MM.1S (cell line): ENCODE results near the gene TBC1D14.

ENCODE experiments used
- DNase-seq: peaks from one replicate; pipeline ENCODE4 v3.0.0-alpha.2; 2015
- H2AFZ ChIP-seq: fragments of 300-600 bp; sonication (generic); 2 replicates; pipeline ENCODE4 v1.6.0; 2016; ENCODE audit warnings: antibody characterized with exemption, low read length
- H3F3A ChIP-seq: fragments of 300-600 bp; sonication (generic); 2 replicates; pipeline ENCODE4 v1.6.1; 2016; ENCODE audit warnings: mild to moderate bottlenecking, antibody characterized with exemption, low read length, moderate library complexity, mixed read lengths; ENCODE audit not compliant: insufficient read depth
- H3K27ac ChIP-seq: fragments of 300-600 bp; sonication (generic); 2 replicates; pipeline ENCODE4 v1.5.1; 2016; ENCODE audit warnings: mild to moderate bottlenecking, low read length
- H3K27me3 ChIP-seq: fragments of 300-600 bp; sonication (generic); replicated peaks from 2 replicates; pipeline ENCODE4 v1.6.0; 2016; ENCODE audit warnings: low read length; ENCODE audit not compliant: insufficient read depth
- H3K36me3 ChIP-seq: fragments of 300-600 bp; sonication (generic); replicated peaks from 2 replicates; pipeline ENCODE4 v1.6.1; 2016; ENCODE audit warnings: mild to moderate bottlenecking, low read length, mixed read lengths; ENCODE audit not compliant: insufficient read depth
- H3K4me1 ChIP-seq: fragments of 300-600 bp; sonication (generic); 2 replicates; pipeline ENCODE4 v1.6.1; 2016; ENCODE audit warnings: low read length, mixed read lengths
- H3K4me2 ChIP-seq: fragments of 300-600 bp; sonication (generic); 2 replicates; pipeline ENCODE4 v1.6.0; 2016; ENCODE audit warnings: low read depth, low read length
- H3K4me3 ChIP-seq: fragments of 300-600 bp; sonication (generic); 2 replicates; pipeline ENCODE4 v1.5.1; 2016; ENCODE audit warnings: low read length, mixed read lengths
- H3K79me2 ChIP-seq: fragments of 300-600 bp; sonication (generic); 2 replicates; pipeline ENCODE4 v1.6.1; 2016; ENCODE audit warnings: mixed run types, low read length, mixed read lengths
- H3K9ac ChIP-seq: fragments of 300-600 bp; sonication (generic); 2 replicates; pipeline ENCODE4 v1.6.1; 2016; ENCODE audit warnings: low read length, mixed read lengths
- H3K9me2 ChIP-seq: fragments of 300-600 bp; sonication (generic); replicated peaks from 2 replicates; pipeline ENCODE4 v1.6.1; 2016; ENCODE audit warnings: mild to moderate bottlenecking, low read length, mixed read lengths; ENCODE audit not compliant: insufficient read depth
- H3K9me3 ChIP-seq: fragments of 300-600 bp; sonication (generic); replicated peaks from 2 replicates; pipeline ENCODE4 v1.6.1; 2016; ENCODE audit warnings: mild to moderate bottlenecking, low read length, mixed read lengths; ENCODE audit not compliant: insufficient read depth
- H4K20me1 ChIP-seq: fragments of 300-600 bp; sonication (generic); 2 replicates; pipeline ENCODE4 v1.6.1; 2016; ENCODE audit warnings: mild to moderate bottlenecking, low read length, moderate library complexity, mixed read lengths; ENCODE audit not compliant: insufficient read depth
- EZH2 ChIP-seq: fragments of 300-600 bp; sonication (generic); optimal IDR thresholded peaks from 2 replicates; pipeline ENCODE3; 2017; ENCODE audit warnings: low read depth, mild to moderate bottlenecking, antibody characterized with exemption, low read length, mixed read lengths
- EZH2phosphoT487 ChIP-seq: fragments of 300-600 bp; sonication (generic); IDR thresholded peaks from 2 replicates; pipeline ENCODE4 v1.6.1; 2018; ENCODE audit warnings: antibody characterized with exemption, low read length
- TF ChIP-seq, protein P1 (sequence below): fragments of 300-600 bp; sonication (generic); IDR thresholded peaks from 2 replicates; pipeline ENCODE4 v1.5.1; 2016; ENCODE audit warnings: antibody characterized with exemption, low read length, mixed read lengths

Gene TBC1D14

DNA sequence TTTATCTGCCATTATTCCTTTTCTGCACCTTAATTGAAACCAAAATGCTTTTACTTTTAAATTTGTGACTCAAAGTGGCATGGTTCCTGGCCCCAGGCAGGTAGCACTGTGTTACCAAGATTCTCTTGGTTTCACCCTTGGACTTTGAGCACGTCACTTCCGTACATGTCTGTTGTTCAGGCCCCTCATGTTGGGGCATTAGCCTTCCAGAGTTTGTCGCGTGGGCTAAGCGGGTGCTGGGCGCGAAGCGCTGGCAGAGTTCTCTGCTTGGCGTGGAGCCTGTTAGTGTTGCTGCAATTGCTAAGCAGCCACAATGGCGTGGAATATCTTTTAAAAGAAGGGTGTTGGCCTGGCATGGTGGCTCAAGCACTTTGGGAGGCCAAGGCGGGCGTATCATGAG, 119.6 kb downstream of the TBC1D14 start:
- no peaks in the 10 kb centered on the region for H3K27me3 ChIP-seq
- H3K9me2 ChIP-seq: no peaks in the 10 kb centered on the region
- peaks cover 11% of the 10 kb centered on the region for H3K36me3 ChIP-seq
- no peaks in the 10 kb centered on the region for H3K4me1 ChIP-seq
- H3K9ac ChIP-seq: no peak overlapping the region
- H3K79me2 ChIP-seq: peaks cover 6% of the 10 kb centered on the region; the same call in 1 of the 2 replicates
- TF ChIP-seq, protein P1, sequence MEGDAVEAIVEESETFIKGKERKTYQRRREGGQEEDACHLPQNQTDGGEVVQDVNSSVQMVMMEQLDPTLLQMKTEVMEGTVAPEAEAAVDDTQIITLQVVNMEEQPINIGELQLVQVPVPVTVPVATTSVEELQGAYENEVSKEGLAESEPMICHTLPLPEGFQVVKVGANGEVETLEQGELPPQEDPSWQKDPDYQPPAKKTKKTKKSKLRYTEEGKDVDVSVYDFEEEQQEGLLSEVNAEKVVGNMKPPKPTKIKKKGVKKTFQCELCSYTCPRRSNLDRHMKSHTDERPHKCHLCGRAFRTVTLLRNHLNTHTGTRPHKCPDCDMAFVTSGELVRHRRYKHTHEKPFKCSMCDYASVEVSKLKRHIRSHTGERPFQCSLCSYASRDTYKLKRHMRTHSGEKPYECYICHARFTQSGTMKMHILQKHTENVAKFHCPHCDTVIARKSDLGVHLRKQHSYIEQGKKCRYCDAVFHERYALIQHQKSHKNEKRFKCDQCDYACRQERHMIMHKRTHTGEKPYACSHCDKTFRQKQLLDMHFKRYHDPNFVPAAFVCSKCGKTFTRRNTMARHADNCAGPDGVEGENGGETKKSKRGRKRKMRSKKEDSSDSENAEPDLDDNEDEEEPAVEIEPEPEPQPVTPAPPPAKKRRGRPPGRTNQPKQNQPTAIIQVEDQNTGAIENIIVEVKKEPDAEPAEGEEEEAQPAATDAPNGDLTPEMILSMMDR: no peak
- no peak for TF ChIP-seq EZH2phosphoT487
- TF ChIP-seq EZH2: no peak
- no peak overlapping the region for H3K4me2 ChIP-seq
- no peak overlapping the region for H3K27ac ChIP-seq
- H3K9me3 ChIP-seq: no peaks in the 10 kb centered on the region
- no peak overlapping the region for H2AFZ ChIP-seq
- no peak overlapping the region for H3K4me3 ChIP-seq
- no peak for DNase-seq
- no peaks in the 10 kb centered on the region for H4K20me1 ChIP-seq
- H3F3A ChIP-seq: no peaks in the 10 kb centered on the region

DNA sequence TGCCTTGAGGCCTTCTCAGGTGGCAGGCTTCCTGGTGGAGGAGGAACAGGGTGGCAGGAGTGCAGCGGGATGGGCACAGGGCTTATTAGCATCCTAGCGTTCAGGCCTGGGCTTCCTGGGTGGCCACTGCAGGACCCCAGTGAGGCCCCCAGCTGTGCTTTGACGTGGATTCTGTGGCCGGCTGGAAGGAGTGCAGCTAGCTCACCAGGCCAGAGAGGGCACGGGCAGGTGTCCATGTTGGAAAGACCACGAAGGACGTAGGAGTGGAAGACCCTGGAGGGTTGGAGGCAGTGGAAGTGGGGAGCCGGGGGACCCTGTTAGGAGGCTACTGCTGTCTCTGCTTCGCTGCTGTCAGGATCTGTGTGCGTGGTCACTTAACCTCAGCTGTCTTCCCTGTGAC, 120.3 kb downstream of the TBC1D14 start:
- Histone ChIP-seq H3K4me1 (no peaks in the 10 kb centered on the region), H2AFZ (no peak overlapping the region), H3K36me3 (peaks cover 6% of the 10 kb centered on the region)

DNA sequence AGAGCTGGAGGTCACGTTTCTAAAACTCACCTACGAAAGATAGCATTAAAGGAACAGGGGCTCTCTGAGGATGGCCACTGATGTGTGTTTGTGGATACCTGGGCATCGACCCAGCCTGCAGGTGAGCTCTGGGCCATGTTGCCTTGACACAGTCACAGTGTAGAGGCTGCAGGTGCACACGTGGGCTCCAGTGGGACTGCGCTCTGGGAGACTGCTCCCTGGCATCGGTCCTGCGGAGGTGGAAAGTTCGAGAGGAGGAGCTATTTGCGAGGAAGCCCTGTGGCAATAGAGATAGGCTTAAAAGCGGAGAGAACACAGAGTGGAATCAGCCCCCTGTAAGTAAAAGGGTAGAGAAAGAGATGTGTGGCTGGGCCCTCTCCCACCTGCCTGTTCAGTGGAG, 121.2 kb downstream of the TBC1D14 start:
- Histone ChIP-seq H3K4me1 (no peaks in the 10 kb centered on the region), H3K4me2 (no peak overlapping the region), H2AFZ (no peak overlapping the region), H3K9me3 (no peaks in the 10 kb centered on the region), H3K36me3 (peaks cover 6% of the 10 kb centered on the region), H4K20me1 (no peaks in the 10 kb centered on the region), H3K27ac (no peak overlapping the region), H3K79me2 (no peaks in the 10 kb centered on the region), H3F3A (no peaks in the 10 kb centered on the region), H3K27me3 (no peaks in the 10 kb centered on the region), H3K9me2 (no peaks in the 10 kb centered on the region), H3K9ac (no peak overlapping the region), H3K4me3 (no peak overlapping the region)
- DNase-seq: no peak
- TF ChIP-seq EZH2 (no peak), EZH2phosphoT487 (no peak)
- TF ChIP-seq, protein P1: no peak

More for the DNA sequence above, 120.3 kb downstream of the TBC1D14 start:
- H3K27ac ChIP-seq: no peak overlapping the region
- no peak overlapping the region for H3K9ac ChIP-seq
- no peak overlapping the region for H3K4me3 ChIP-seq
- no peaks in the 10 kb centered on the region for H3F3A ChIP-seq
- peaks cover 5% of the 10 kb centered on the region; the same call in 1 of the 2 replicates for H3K79me2 ChIP-seq
- no peaks in the 10 kb centered on the region for H3K9me2 ChIP-seq
- TF ChIP-seq, protein P1: no peak
- TF ChIP-seq EZH2phosphoT487 (no peak), EZH2 (no peak)
- no peaks in the 10 kb centered on the region for H3K9me3 ChIP-seq
- no peaks in the 10 kb centered on the region for H3K27me3 ChIP-seq
- no peaks in the 10 kb centered on the region for H4K20me1 ChIP-seq
- H3K4me2 ChIP-seq: no peak overlapping the region
- no peak for DNase-seq
